Activated T-helper 2 cell treated with anti-CD3 and anti-CD28 coated beads, Interferon-gamma antibody, Interleukin-2, Interleukin-4, amounts not matched to agents 10 μg/mL and 5 μg/mL and 100 μg/mL, durations not matched to agents 14 hours and 24 hours and 36 hours (primary cell): ENCODE data around the gene VEZT. TPM values are rescaled to one million over a fixed set of nuclear protein-coding genes. Genes with fewer than 3 reads are reported as not detected.
"Not testable (repeated sequence)": the region's sequence is repeated elsewhere in the genome, so short reads cannot be mapped to it uniquely, and the experiment has no call there.

Experiments
- DNase-seq: peaks from one replicate; pipeline ENCODE4 v3.0.0; 2021; ENCODE audit warnings: low spot score
- H3K27ac Mint-ChIP-seq: one replicate; pipeline ENCODE4 v1.8.0; 2021; ENCODE audit warnings: mixed read lengths
- H3K27me3 Mint-ChIP-seq: one replicate; pipeline ENCODE4 v1.8.0; 2021; ENCODE audit warnings: low read depth, mixed read lengths
- H3K36me3 Mint-ChIP-seq: one replicate; pipeline ENCODE4 v1.8.0; 2021; ENCODE audit warnings: low read depth, mixed read lengths
- H3K4me1 Mint-ChIP-seq: one replicate; pipeline ENCODE4 v1.8.0; 2021; ENCODE audit warnings: low read depth, mixed read lengths
- H3K4me3 Mint-ChIP-seq: one replicate; pipeline ENCODE4 v1.8.0; 2021; ENCODE audit warnings: low read depth, mild to moderate bottlenecking, moderate library complexity, mixed read lengths
- H3K9me3 Mint-ChIP-seq: one replicate; pipeline ENCODE4 v1.8.0; 2021; ENCODE audit warnings: mixed read lengths
- intact Hi-C: fragments of 100-400 bp; cut with micrococcal nuclease; formaldehyde crosslinking; loops from one replicate; pipeline ENCODE4 v1.15.1; 2023
- total RNA-seq: library from RNA; stranded (reverse); gene quantifications from 2 replicates; pipeline ENCODE4 v1.2.3, GENCODE V29; 2022

Gene VEZT
- total RNA-seq, 1 donor from 2014 or later, result 62.6 TPM

- peaks cover 6% of the 10 kb centered on the region for H3K27me3 Mint-ChIP-seq
- intact Hi-C loops, result no loop called here
Measured at GRCh38 chr12:95322326-95322725, 104.7 kb downstream of the VEZT start.

GRCh38 chr12:95323212-95323611, 105.6 kb downstream of the VEZT start:
- intact Hi-C loops, result no loop called here
- H3K27me3 Mint-ChIP-seq, result peaks cover 6% of the 10 kb centered on the region
- no peaks in the 10 kb centered on the region for H3K36me3 Mint-ChIP-seq

More at GRCh38 chr12:95322326-95322725, 104.7 kb downstream of the VEZT start:
- Mint-ChIP-seq H3K9me3 (no peaks in the 10 kb centered on the region), H3K36me3 (no peaks in the 10 kb centered on the region), H3K27ac (no peak overlapping the region), H3K4me3 (no peak overlapping the region), H3K4me1 (no peaks in the 10 kb centered on the region)
- no peak for DNase-seq

GRCh38 chr12:95324246-95324645, 106.6 kb downstream of the VEZT start:
- H3K27ac Mint-ChIP-seq, H3K4me1 Mint-ChIP-seq, DNase-seq, H3K9me3 Mint-ChIP-seq, H3K36me3 Mint-ChIP-seq, H3K27me3 Mint-ChIP-seq, intact Hi-C loops, H3K4me3 Mint-ChIP-seq: not testable (repeated sequence)

More at GRCh38 chr12:95323212-95323611, 105.6 kb downstream of the VEZT start:
- Mint-ChIP-seq H3K27ac (no peak overlapping the region), H3K9me3 (no peaks in the 10 kb centered on the region), H3K4me3 (no peak overlapping the region), H3K4me1 (no peaks in the 10 kb centered on the region)
- no peak for DNase-seq

- H3K9me3 Mint-ChIP-seq, result no peaks in the 10 kb centered on the region
- no peaks in the 10 kb centered on the region for H3K4me1 Mint-ChIP-seq
- H3K4me3 Mint-ChIP-seq, result no peak overlapping the region
- H3K36me3 Mint-ChIP-seq, result no peaks in the 10 kb centered on the region
- intact Hi-C loops, result no loop called here
- no peak for DNase-seq
- H3K27ac Mint-ChIP-seq, result no peak overlapping the region
- H3K27me3 Mint-ChIP-seq, result peaks cover 6% of the 10 kb centered on the region
Measured at GRCh38 chr12:95325501-95325900, 107.9 kb downstream of the VEZT start.

- H3K36me3 Mint-ChIP-seq, result no peaks in the 10 kb centered on the region
- no peak overlapping the region for H3K27ac Mint-ChIP-seq
Measured at GRCh38 chr12:95326445-95326844, 108.8 kb downstream of the VEZT start.

GRCh38 chr12:95326855-95327254, 109.2 kb downstream of the VEZT start:
- H3K4me1 Mint-ChIP-seq, result no peaks in the 10 kb centered on the region
- H3K27me3 Mint-ChIP-seq, result peaks cover 6% of the 10 kb centered on the region

More at GRCh38 chr12:95326445-95326844, 108.8 kb downstream of the VEZT start:
- Mint-ChIP-seq H3K27me3 (peaks cover 6% of the 10 kb centered on the region), H3K9me3 (no peaks in the 10 kb centered on the region), H3K4me1 (no peaks in the 10 kb centered on the region), H3K4me3 (no peak overlapping the region)
- intact Hi-C loops, result no loop called here
- DNase-seq, result no peak

GRCh38 chr12:95328708-95329107, 111.1 kb downstream of the VEZT start:
- intact Hi-C loops, result no loop called here
- Mint-ChIP-seq H3K27ac (no peak overlapping the region), H3K9me3 (no peaks in the 10 kb centered on the region), H3K4me3 (no peak overlapping the region), H3K4me1 (no peaks in the 10 kb centered on the region), H3K36me3 (no peaks in the 10 kb centered on the region), H3K27me3 (peaks cover 3% of the 10 kb centered on the region)
- no peak for DNase-seq

More at GRCh38 chr12:95326855-95327254, 109.2 kb downstream of the VEZT start:
- intact Hi-C loops, result no loop called here
- Mint-ChIP-seq H3K36me3 (no peaks in the 10 kb centered on the region), H3K27ac (no peak overlapping the region), H3K4me3 (no peak overlapping the region), H3K9me3 (no peaks in the 10 kb centered on the region)
- DNase-seq, result no peak

- no peak overlapping the region for H3K4me3 Mint-ChIP-seq
- no peaks in the 10 kb centered on the region for H3K27me3 Mint-ChIP-seq
- H3K27ac Mint-ChIP-seq, result no peak overlapping the region
- H3K36me3 Mint-ChIP-seq, result no peaks in the 10 kb centered on the region
- H3K4me1 Mint-ChIP-seq, result peaks cover 2% of the 10 kb centered on the region
- intact Hi-C loops, result no loop called here
- H3K9me3 Mint-ChIP-seq, result no peaks in the 10 kb centered on the region
- DNase-seq, result no peak
Measured at GRCh38 chr12:95335948-95336347, 118.3 kb downstream of the VEZT start.

GRCh38 chr12:95336387-95337067, 118.9 kb downstream of the VEZT start:
- no peaks in the 10 kb centered on the region for H3K9me3 Mint-ChIP-seq
- no peaks in the 10 kb centered on the region for H3K27me3 Mint-ChIP-seq
- H3K4me3 Mint-ChIP-seq, result no peak overlapping the region
- no peak overlapping the region for H3K27ac Mint-ChIP-seq
- H3K4me1 Mint-ChIP-seq, result peaks cover 2% of the 10 kb centered on the region
- no peak for DNase-seq
- intact Hi-C loops, result no loop called here
- H3K36me3 Mint-ChIP-seq, result no peaks in the 10 kb centered on the region

GRCh38 chr12:95337146-95337545, 119.5 kb downstream of the VEZT start:
- intact Hi-C loops, result no loop called here
- no peaks in the 10 kb centered on the region for H3K9me3 Mint-ChIP-seq

GRCh38 chr12:95339086-95339788, 121.6 kb downstream of the VEZT start:
- Mint-ChIP-seq H3K27me3 (no peaks in the 10 kb centered on the region), H3K36me3 (no peaks in the 10 kb centered on the region), H3K4me3 (no peak overlapping the region), H3K27ac (no peak overlapping the region), H3K4me1 (peaks cover 2% of the 10 kb centered on the region), H3K9me3 (no peaks in the 10 kb centered on the region)
- intact Hi-C loops, result no loop called here
- DNase-seq, result no peak

More at GRCh38 chr12:95337146-95337545, 119.5 kb downstream of the VEZT start:
- Mint-ChIP-seq H3K36me3 (no peaks in the 10 kb centered on the region), H3K27me3 (no peaks in the 10 kb centered on the region), H3K27ac (no peak overlapping the region), H3K4me1 (peaks cover 2% of the 10 kb centered on the region), H3K4me3 (no peak overlapping the region)
- DNase-seq, result no peak

GRCh38 chr12:95342008-95342407, 124.4 kb downstream of the VEZT start:
- Mint-ChIP-seq H3K9me3 (no peaks in the 10 kb centered on the region), H3K4me1 (no peaks in the 10 kb centered on the region)
- intact Hi-C loops, result no loop called here

GRCh38 chr12:95343461-95344230, 126.0 kb downstream of the VEZT start:
- Mint-ChIP-seq H3K36me3 (no peaks in the 10 kb centered on the region), H3K9me3 (no peaks in the 10 kb centered on the region), H3K4me3 (no peak overlapping the region), H3K27ac (no peak overlapping the region), H3K27me3 (no peaks in the 10 kb centered on the region), H3K4me1 (no peaks in the 10 kb centered on the region)
- DNase-seq, result no peak
- intact Hi-C loops, result no loop called here

More at GRCh38 chr12:95342008-95342407, 124.4 kb downstream of the VEZT start:
- Mint-ChIP-seq H3K36me3 (no peaks in the 10 kb centered on the region), H3K27ac (no peak overlapping the region), H3K27me3 (no peaks in the 10 kb centered on the region), H3K4me3 (no peak overlapping the region)
- DNase-seq, result no peak
